Nephron progenitor cell (in vitro differentiated cells): Measurements from ENCODE around the gene ARMC9.

ENCODE experiments used
- DNase-seq: peaks from one replicate; pipeline ENCODE4 v3.0.0; 2021
- H3K27ac Mint-ChIP-seq: 2 replicates; pipeline ENCODE4 v1.8.0; 2021; ENCODE audit warnings: mild to moderate bottlenecking, moderate library complexity, mixed read lengths
- H3K27me3 Mint-ChIP-seq: 2 replicates; pipeline ENCODE4 v1.8.0; 2021; ENCODE audit warnings: mild to moderate bottlenecking, low read depth, mixed read lengths; ENCODE audit not compliant: poor library complexity
- H3K36me3 Mint-ChIP-seq: 2 replicates; pipeline ENCODE4 v1.8.0; 2021; ENCODE audit warnings: low read depth, mixed read lengths
- H3K4me1 Mint-ChIP-seq: 2 replicates; pipeline ENCODE4 v1.8.0; 2021; ENCODE audit warnings: mixed read lengths
- H3K4me3 Mint-ChIP-seq: 2 replicates; pipeline ENCODE4 v1.8.0; 2021; ENCODE audit warnings: mild to moderate bottlenecking, moderate library complexity, mixed read lengths
- H3K9me3 Mint-ChIP-seq: 2 replicates; pipeline ENCODE4 v1.8.0; 2021; ENCODE audit warnings: mild to moderate bottlenecking, moderate library complexity, mixed read lengths
- TF ChIP-seq, protein P1 (sequence below): fragments of 200-600 bp; sonication (generic); IDR thresholded peaks from 2 replicates; pipeline ENCODE4 v1.5.0; 2021; ENCODE audit warnings: antibody characterized with exemption

Gene ARMC9

DNA sequence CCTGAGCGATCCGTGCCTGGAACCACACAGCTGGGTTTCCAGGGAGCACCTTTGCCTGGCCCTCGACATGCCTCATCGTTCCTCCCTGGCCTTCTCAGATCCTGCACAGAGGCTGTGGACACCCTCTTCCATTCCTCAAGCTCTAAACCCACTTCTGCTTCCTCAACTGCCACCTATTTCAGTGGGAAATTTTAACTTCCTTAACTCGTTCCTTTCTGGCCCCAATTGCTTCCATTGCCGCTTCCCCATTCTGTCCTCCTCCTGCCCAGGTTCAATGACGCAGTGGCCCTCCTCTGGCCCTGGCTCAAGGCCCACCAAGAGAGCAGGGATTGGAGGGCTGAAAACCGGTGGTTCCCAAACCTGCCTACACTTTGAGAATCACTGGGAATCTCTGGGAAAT lies 192.2 kb downstream of the ARMC9 start:
- DNase-seq = no peak
- H3K4me3 Mint-ChIP-seq = no peak overlapping the region
- H3K27ac Mint-ChIP-seq = no peak overlapping the region
- peaks cover 8% of the 10 kb centered on the region for H3K36me3 Mint-ChIP-seq
- peaks cover 51% of the 10 kb centered on the region for H3K4me1 Mint-ChIP-seq
- H3K27me3 Mint-ChIP-seq = peaks cover 41% of the 10 kb centered on the region
- peaks cover 5% of the 10 kb centered on the region for H3K9me3 Mint-ChIP-seq
- TF ChIP-seq, protein P1, sequence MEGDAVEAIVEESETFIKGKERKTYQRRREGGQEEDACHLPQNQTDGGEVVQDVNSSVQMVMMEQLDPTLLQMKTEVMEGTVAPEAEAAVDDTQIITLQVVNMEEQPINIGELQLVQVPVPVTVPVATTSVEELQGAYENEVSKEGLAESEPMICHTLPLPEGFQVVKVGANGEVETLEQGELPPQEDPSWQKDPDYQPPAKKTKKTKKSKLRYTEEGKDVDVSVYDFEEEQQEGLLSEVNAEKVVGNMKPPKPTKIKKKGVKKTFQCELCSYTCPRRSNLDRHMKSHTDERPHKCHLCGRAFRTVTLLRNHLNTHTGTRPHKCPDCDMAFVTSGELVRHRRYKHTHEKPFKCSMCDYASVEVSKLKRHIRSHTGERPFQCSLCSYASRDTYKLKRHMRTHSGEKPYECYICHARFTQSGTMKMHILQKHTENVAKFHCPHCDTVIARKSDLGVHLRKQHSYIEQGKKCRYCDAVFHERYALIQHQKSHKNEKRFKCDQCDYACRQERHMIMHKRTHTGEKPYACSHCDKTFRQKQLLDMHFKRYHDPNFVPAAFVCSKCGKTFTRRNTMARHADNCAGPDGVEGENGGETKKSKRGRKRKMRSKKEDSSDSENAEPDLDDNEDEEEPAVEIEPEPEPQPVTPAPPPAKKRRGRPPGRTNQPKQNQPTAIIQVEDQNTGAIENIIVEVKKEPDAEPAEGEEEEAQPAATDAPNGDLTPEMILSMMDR = no peak

DNA sequence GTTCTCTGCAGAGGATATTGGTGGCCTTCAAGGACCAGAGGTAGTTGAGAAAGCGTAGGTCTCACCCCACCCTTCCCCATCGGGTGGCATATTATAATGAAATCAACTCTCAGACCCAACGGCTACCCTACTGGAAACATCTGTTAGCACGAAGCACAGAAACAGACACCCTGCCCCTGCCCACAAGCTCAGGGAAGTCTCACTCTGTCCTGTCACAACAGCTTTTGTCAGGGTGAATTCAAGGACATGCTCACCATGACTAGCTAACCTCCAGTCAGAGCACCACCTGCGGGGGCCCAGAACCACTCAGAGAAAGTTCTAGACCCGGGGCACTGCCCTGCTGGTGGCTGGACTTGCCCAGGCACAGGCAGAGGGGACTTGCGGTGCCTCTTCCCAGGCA lies 193.6 kb downstream of the ARMC9 start:
- TF ChIP-seq, protein P1 = no peak
- no peak for DNase-seq
- H3K36me3 Mint-ChIP-seq = no peaks in the 10 kb centered on the region

DNA sequence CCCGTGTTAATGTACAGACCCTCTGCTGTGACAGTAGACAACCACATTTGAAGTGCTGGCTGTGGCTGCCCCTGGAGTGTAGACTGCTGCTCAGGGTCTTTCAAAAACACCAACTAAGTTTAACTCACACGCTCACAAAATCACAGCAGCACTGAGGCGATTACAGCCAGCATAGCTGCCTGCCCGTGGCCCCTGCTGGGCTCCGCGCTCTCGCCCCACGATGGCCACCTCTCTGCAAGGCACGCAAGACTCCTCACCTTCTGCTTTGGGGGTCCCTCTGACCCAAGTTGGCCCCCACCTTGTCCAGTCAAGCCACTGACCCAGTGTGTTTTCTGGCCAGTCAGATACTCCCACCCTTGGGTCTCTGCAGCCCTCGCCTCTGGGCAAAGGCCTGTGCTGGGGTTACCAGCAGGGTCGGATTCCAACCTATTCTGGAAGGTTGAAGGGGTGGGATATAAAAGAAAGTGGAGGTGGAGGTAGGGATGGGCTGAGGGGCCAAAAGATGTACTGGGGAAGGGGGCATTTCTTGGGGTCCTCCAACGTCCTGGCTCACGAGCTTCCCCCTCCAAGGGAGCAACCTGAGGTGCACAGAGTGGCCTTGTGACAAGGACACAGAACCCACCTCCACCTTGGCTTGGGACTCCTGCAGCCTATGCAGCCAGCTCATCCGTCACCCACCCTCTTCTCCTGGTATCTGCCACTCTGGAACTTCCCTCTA lies 194.2 kb downstream of the ARMC9 start:
- Mint-ChIP-seq H3K4me1 (peaks cover 51% of the 10 kb centered on the region), H3K9me3 (no peaks in the 10 kb centered on the region), H3K4me3 (no peak overlapping the region), H3K36me3 (no peaks in the 10 kb centered on the region), H3K27ac (peak overlapping the region; percentile 27), H3K27me3 (peaks cover 47% of the 10 kb centered on the region)
- DNase-seq = no peak
- TF ChIP-seq, protein P1 = no peak

More for the DNA sequence above, 193.6 kb downstream of the ARMC9 start:
- peaks cover 41% of the 10 kb centered on the region for H3K27me3 Mint-ChIP-seq
- no peak overlapping the region for H3K4me3 Mint-ChIP-seq
- H3K4me1 Mint-ChIP-seq = peaks cover 51% of the 10 kb centered on the region
- H3K9me3 Mint-ChIP-seq = no peaks in the 10 kb centered on the region
- H3K27ac Mint-ChIP-seq = no peak overlapping the region

DNA sequence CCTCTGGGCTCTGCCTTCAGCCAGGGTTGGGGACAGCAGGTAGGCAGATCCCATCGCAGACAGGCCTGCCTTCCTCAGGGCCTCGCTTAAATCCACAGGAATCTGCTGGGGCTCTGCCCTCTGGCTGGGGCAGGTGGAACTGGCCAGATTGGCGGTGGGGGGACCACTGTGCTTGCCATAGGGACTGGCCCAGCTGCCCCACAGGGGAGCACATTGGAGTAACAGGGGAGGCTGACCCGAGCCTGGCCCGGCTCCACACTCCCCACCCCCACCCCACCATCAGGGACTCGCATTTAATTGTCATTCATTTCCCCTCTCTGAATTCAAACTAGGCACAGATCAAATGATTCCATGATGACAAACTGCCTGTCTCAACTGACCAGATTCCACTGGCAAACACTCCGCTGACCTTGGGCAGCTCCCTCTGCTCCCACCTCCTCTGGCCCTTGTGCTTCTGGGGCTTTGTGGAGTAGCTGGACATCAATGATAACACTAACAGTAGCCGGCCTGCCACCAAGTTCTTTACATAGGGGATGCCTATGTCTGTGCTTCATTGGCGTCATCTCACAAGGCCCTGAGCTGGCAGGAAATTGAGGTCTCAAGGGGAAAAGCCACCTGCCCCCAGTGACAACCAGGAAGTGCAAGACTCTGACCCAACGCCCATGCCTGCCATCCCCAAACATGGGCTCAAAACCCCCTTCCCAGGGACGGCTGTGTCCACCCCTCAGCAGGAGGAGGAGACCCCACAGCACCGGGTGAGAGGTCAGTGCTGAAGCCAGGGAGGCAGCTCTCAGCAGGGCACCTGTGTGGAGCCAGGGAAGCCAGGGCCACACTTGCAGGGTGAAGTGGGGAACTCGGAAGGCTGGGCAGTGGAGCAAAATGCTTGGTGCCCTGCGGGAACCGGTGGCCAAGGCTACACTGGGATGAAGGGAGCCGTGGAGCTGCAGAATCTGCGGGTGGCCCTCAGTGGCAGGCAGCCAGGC lies 195.0 kb downstream of the ARMC9 start:
- DNase-seq = no peak
- Mint-ChIP-seq H3K4me1 (peaks cover 51% of the 10 kb centered on the region), H3K9me3 (no peaks in the 10 kb centered on the region)

DNA sequence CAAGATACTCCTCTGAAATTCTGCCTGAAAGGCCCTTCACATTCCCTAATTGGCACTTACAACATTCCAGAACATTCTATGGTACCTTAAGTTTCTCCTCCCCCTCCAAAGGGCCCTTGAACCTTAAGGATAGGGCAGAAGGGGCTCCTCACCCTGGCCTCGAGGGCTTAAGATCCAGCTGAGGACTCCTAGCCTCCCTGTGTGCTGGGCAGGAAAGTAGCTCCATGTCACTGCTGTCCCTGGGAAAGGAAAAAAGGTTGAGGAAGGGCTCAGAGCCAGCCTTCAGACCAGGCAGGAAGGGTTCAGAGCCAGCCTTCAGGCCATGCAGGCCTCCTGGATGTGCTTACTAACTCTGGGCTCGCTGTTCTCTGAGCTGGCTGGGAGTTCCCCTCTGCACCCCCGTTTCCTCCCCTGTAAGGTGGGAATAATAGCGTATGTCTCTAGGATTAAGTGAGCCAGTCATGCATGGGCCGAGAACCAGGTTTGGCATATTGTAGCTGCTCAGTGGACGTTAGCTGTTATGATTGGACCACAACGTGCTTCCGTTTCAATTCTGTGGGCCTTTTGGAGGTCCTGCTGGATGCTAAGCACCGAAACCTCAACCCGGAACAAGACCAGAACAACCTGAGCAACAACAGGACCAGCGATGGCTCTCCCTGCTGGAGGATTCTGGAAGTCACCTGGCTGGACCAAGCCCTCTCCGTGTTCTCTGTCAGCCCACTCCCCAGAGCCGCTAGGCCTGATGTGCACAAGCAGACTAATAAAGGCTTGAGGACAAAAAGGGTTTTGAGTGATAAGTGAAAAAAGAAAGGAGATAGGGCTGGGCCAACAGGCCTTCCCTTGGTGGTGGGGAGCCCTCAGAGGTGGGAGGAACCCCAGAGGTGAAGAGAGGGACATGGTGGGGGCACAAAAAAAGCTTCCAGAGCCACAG lies 196.0 kb downstream of the ARMC9 start:
- H3K4me1 Mint-ChIP-seq = peaks cover 43% of the 10 kb centered on the region
- H3K4me3 Mint-ChIP-seq = peak overlapping the region; percentile 79
- no peak for DNase-seq
- no peak overlapping the region for H3K27ac Mint-ChIP-seq
- H3K36me3 Mint-ChIP-seq = no peaks in the 10 kb centered on the region
- H3K9me3 Mint-ChIP-seq = no peaks in the 10 kb centered on the region
- TF ChIP-seq, protein P1 = no peak
- H3K27me3 Mint-ChIP-seq = peaks cover 50% of the 10 kb centered on the region

More for the DNA sequence above, 195.0 kb downstream of the ARMC9 start:
- Mint-ChIP-seq H3K27me3 (peaks cover 53% of the 10 kb centered on the region), H3K36me3 (no peaks in the 10 kb centered on the region), H3K27ac (no peak overlapping the region), H3K4me3 (no peak overlapping the region)
- TF ChIP-seq, protein P1 = no peak
